Aorta (tissue), 5 donors: Measurements from ENCODE around the gene VOPP1. TPM values are rescaled to one million over a fixed set of nuclear protein-coding genes. Genes with fewer than 3 reads are reported as not detected.
"Not testable (repeated sequence)": the region's sequence is repeated elsewhere in the genome, so short reads cannot be mapped to it uniquely, and the experiment has no call there.

ENCODE experiments used
- ATAC-seq: fragments of 200-7000 bp; cut with Tn5 transposase; one replicate; pipeline ENCODE4 v1.9.1; 2022; ENCODE audit warnings: moderate library complexity; ENCODE audit not compliant: low FRiP score
- DNase-seq, 2 donors: peaks; one replicate each; pipeline ENCODE4 v3.0.0-alpha.2; 2020
- H3K27ac ChIP-seq, 2 donors: one replicate each; pipeline ENCODE4 v1.5.1; 2013; ENCODE audit warnings: low read length in 2 of 2, mild to moderate bottlenecking in 2 of 2, moderate library complexity in 2 of 2, control low read depth in 1 of 2, inconsistent platforms in 1 of 2, low read depth in 1 of 2
- H3K27me3 ChIP-seq, 2 donors: one replicate each; pipeline ENCODE4 v1.6.1; 2013; ENCODE audit warnings: control low read depth in 1 of 2, low read length in 1 of 2, mild to moderate bottlenecking in 1 of 2, moderate library complexity in 1 of 2; ENCODE audit not compliant: insufficient read depth in 2 of 2, control insufficient read depth in 1 of 2
- H3K36me3 ChIP-seq, 2 donors: one replicate each; pipeline ENCODE4 v1.6.1; 2013; ENCODE audit warnings: control low read depth in 1 of 2, low read length in 1 of 2, mild to moderate bottlenecking in 1 of 2; ENCODE audit not compliant: insufficient read depth in 2 of 2, control insufficient read depth in 1 of 2
- H3K4me1 ChIP-seq, 2 donors: one replicate each; pipeline ENCODE4 v1.6.1; 2013; ENCODE audit warnings: low read length in 2 of 2, control low read depth in 1 of 2, mild to moderate bottlenecking in 1 of 2, moderate library complexity in 1 of 2; ENCODE audit not compliant: insufficient read depth in 2 of 2, control insufficient read depth in 1 of 2
- H3K4me3 ChIP-seq, 2 donors: one replicate each; pipeline ENCODE4 v1.5.1; 2013; ENCODE audit warnings: low read length in 2 of 2, control low read depth in 1 of 2, mild to moderate bottlenecking in 1 of 2
- H3K9me3 ChIP-seq: one replicate; pipeline ENCODE4 v1.6.1; 2013; ENCODE audit warnings: mild to moderate bottlenecking, low read length; ENCODE audit not compliant: control insufficient read depth
- WGBS, 2 donors: extraction: QIAGEN DNeasy Blood & Tissue Kit; methylation state at CpG; one replicate each; pipeline ENCODE4 v1.1.7; 2013; 5-methylcytosine and 5-hydroxymethylcytosine counted together
- intact Hi-C, 2 donors: fragments of 100-400 bp; cut with DNase I; formaldehyde crosslinking; loops; one replicate each; pipeline versions ENCODE4 v1.14.2 to v1.15.0; 2022
- polyA plus RNA-seq, 2 donors: library from polyadenylated mRNA; stranded (reverse); fragments of 200-250 nt; gene quantifications; one replicate each; pipeline ENCODE4 v1.2.3, GENCODE V29; 2013
- total RNA-seq, 2 donors: library from RNA; stranded (reverse); fragmentation: NEBNext Ultra II Directional; extraction: Animal tissue kit (Norgen Biotek cat#: 25700); gene quantifications; one replicate each; pipeline ENCODE4 v1.2.1, GENCODE V29; 2021
- donor health status: healthy with polysubstance abuse.
- donor health status: Bipolar disorder and iron deficiency.
- donor health status: DM: no; HTN: no; CAD: no.
- donor health status: DM: no; HTN: no; CAD: no.
- donor health status: DM: yes; HTN: yes; CAD: no.

Gene VOPP1
- total and polyA plus RNA-seq, 4 donors: 36.3 to 82.9 (median 68.5) TPM

DNA sequence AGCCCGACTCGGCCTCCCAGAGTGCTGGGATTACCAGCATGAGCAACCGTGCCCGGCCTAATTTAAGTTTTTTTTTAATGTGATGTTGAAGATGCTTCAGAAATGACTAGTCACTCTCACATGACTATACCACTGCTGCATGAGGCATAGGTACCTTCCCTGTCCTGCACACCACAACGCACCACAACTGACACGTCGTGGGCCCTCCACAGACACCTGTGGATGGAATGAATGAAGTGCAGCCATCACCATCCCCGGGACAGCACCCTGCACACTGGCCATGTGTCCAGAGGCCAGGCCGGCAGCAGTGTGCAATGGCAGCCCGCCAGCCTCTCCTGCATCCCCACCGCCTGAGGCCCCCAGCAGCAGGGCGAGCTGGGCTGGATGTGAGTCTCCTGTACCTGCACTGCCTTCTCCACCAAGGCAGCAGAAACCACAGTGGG, 55.1 kb downstream of the VOPP1 start:
- Histone ChIP-seq H3K4me1 (peaks cover 3 to 5% of the 10 kb centered on the region in 2 donors), H3K4me3 (no peak overlapping the region), H3K9me3 (no peaks in the 10 kb centered on the region), H3K27me3 (no peaks in the 10 kb centered on the region), H3K27ac (no peak overlapping the region), H3K36me3 (peaks cover 0 to 1% of the 10 kb centered on the region in 2 donors)
- WGBS, 2 donors: 86 to 89% methylated on average over 12 of the region's 12 CpGs
- intact Hi-C loops: no loop called here
- ATAC-seq (no peak), DNase-seq (no peak)

- Histone ChIP-seq H3K27me3 (no peaks in the 10 kb centered on the region), H3K4me3 (no peak overlapping the region), H3K36me3 (peaks cover 0 to 1% of the 10 kb centered on the region in 2 donors), H3K9me3 (no peaks in the 10 kb centered on the region), H3K4me1 (peaks cover under 1 to 5% of the 10 kb centered on the region in 2 donors), H3K27ac (no peak overlapping the region)
- 81 to 89% methylated on average over 4 of the region's 4 CpGs for WGBS, 2 donors
- DNase-seq: no peak
- intact Hi-C loops: no loop called here
- ATAC-seq: no peak
Observed at GRCh38 chr7:55516409-55516808, 55.9 kb downstream of the VOPP1 start.

DNA sequence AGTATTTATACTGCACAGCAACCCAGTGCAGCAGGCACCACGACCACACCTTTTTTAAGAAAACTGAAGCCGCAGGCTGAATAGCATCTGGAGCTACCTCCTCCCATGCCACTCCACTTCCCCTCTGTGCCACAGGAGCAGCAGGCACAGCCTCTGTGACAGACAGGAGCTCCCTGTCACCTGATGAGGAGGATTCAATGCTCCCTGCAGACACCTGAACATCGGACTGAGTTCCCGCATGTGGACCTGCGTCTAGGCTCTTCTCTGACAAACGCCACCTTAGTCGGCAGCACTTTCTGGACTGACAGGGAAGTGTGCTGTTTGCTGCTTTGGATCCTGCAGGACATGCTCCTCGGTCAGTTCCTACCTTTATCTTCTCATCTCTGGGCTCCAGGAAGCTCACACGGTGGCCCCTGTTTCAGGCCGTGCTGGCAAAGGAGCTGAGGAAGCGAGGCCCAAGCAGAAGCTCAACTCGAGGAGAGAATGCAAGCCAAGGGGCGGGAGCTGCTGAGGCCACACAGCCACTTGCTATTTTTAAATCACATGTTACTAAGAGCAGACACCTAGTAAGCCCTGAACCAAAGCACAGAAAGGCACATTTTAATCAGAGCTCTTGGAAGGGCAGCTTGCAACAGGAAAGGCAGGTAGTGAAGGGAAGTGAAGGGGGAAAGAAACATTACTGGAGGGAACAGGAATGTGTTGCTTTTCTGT, 56.6 kb downstream of the VOPP1 start:
- 47% methylated on average over 13 of the region's 13 CpGs for WGBS, 2 donors
- peak; percentile 50 for ATAC-seq
- H3K27ac ChIP-seq: no peak overlapping the region
- DNase-seq: no peak
- no peaks in the 10 kb centered on the region for H3K27me3 ChIP-seq
- no peak overlapping the region for H3K4me3 ChIP-seq
- intact Hi-C loops: no loop called here
- H3K9me3 ChIP-seq: no peaks in the 10 kb centered on the region
- H3K36me3 ChIP-seq: peaks cover 0 to 1% of the 10 kb centered on the region in 2 donors
- peaks cover 0 to under 1% of the 10 kb centered on the region in 2 donors for H3K4me1 ChIP-seq

DNA sequence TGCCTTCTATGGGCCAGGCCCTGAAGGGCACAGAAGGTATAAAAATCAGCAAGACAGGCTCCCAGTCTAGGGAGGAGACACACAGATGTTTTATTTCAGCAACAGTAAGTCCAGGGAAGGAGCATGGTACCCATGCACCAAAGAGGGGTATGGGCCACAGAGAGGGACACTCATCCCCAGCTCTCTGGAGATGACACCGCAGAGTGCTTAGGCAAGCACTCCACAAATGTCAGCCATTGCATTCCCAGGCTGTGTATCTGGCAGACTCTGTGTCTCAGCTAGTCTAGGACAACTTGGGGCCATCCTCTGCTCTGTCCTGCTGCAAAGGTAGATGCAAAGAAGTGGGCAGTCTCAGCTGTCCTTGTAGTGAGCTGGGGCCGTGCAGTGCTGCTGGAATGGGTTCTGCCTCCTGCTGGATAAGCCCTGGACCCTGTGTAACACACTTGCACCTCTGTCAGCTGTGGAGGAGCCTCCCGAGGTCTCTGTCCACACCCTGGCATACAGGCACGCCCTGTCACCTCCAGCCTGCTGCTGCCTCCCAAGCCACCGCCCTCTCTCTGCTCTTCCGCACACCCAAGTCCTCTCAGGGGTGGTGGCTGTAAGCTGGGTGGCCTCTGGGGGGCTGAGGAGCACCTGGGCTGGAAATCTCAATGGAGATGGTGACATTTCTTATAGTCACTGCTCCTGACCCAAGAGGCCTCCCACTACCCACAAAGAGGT, 57.6 kb downstream of the VOPP1 start:
- no peak overlapping the region for H3K4me3 ChIP-seq
- H3K9me3 ChIP-seq: no peaks in the 10 kb centered on the region
- H3K27ac ChIP-seq: no peak overlapping the region
- peaks cover 0 to 1% of the 10 kb centered on the region in 2 donors for H3K36me3 ChIP-seq
- no peak for DNase-seq
- intact Hi-C loops: no loop called here
- 97 to 98% methylated on average over 6 of the region's 6 CpGs for WGBS, 2 donors
- no peaks in the 10 kb centered on the region for H3K27me3 ChIP-seq
- no peak for ATAC-seq
- H3K4me1 ChIP-seq: no peaks in the 10 kb centered on the region

DNA sequence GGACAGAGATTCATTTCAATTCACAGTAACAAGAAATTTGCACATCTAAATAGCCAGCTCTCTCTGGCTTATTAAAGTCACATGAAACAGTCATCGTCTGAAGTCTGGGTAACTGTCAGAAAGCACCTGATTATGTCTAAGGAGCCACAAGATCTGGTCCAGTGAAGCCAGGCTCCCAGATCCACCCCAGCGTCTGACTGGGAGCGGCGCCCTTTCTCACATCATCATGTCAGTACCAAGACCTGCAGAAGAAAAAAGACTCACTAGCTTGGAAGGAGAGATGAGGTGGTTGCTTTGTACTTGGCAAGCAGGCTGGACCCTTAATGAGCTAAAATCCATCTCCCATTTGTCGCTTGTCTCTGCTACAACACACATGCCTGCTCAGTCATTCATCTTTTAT, 58.4 kb downstream of the VOPP1 start:
- H3K27me3 ChIP-seq: no peaks in the 10 kb centered on the region
- no peaks in the 10 kb centered on the region for H3K4me1 ChIP-seq
- peaks cover 0 to 1% of the 10 kb centered on the region in 2 donors for H3K36me3 ChIP-seq
- no peak overlapping the region for H3K4me3 ChIP-seq
- intact Hi-C loops: no loop called here
- WGBS, 2 donors: 94 to 96% methylated on average over 5 of the region's 5 CpGs
- DNase-seq (no peak), ATAC-seq (no peak)
- no peak overlapping the region for H3K27ac ChIP-seq
- H3K9me3 ChIP-seq: no peaks in the 10 kb centered on the region

GRCh38 chr7:55512635-55513191, 59.6 kb downstream of the VOPP1 start:
- intact Hi-C loops: no loop called here
- WGBS, 2 donors: 91 to 92% methylated on average over 10 of the region's 10 CpGs
- no peak overlapping the region for H3K27ac ChIP-seq

GRCh38 chr7:55510621-55511020, 61.7 kb downstream of the VOPP1 start:
- Histone ChIP-seq H3K27ac (no peak overlapping the region), H3K9me3 (no peaks in the 10 kb centered on the region), H3K4me1 (no peaks in the 10 kb centered on the region), H3K27me3 (no peaks in the 10 kb centered on the region), H3K4me3 (no peak overlapping the region), H3K36me3 (peaks cover 0 to 1% of the 10 kb centered on the region in 2 donors)
- intact Hi-C loops: no loop called here
- DNase-seq (no peak), ATAC-seq (no peak)
- 97 to 98% methylated on average over 3 of the region's 3 CpGs for WGBS, 2 donors

More at GRCh38 chr7:55512635-55513191, 59.6 kb downstream of the VOPP1 start:
- DNase-seq (no peak), ATAC-seq (no peak)
- H3K27me3 ChIP-seq: no peaks in the 10 kb centered on the region
- no peak overlapping the region for H3K4me3 ChIP-seq
- H3K4me1 ChIP-seq: no peaks in the 10 kb centered on the region
- no peaks in the 10 kb centered on the region for H3K9me3 ChIP-seq
- H3K36me3 ChIP-seq: peaks cover 0 to 1% of the 10 kb centered on the region in 2 donors

DNA sequence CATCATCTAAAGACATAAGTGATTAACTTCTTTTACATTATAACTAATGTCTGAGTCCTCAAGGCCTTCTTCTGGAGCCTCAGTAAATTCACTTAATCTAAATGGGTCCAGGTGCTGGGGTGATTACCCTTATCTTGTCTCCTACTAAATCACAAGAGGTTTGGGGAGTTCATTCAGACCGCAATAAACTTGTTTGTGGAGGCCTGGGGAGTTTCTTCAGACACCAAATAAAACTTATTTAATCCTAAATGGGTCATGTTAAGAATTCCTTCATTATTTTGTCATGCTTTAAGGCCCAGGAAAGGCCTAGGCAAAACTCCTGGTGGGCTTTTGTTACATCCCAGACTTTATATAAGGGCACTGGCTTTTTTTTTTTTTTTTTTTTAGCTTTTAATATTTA, 62.1 kb downstream of the VOPP1 start:
- ATAC-seq, DNase-seq, H3K4me1 ChIP-seq, H3K27ac ChIP-seq, H3K9me3 ChIP-seq, intact Hi-C loops, H3K27me3 ChIP-seq, H3K4me3 ChIP-seq, H3K36me3 ChIP-seq: not testable (repeated sequence)
- 98 to 100% methylated on average over 1 of the region's 1 CpG for WGBS, 2 donors
